H1 (cell line): ENCODE results near the gene ZBTB25. TPM values are rescaled to one million over a fixed set of nuclear protein-coding genes. Genes with fewer than 3 reads are reported as not detected.

Source experiments
- CTCF ChIA-PET: fragments of 300-600 bp; sonication (Branson Sonifier 250); formaldehyde crosslinking; loops from one replicate; lab custom pipeline; 2021; ENCODE audit not compliant: partially characterized antibody; lab: Charles Lee
- POLR2A ChIA-PET: fragments of 300-600 bp; sonication (Branson Sonifier 250); formaldehyde crosslinking; loops from one replicate; lab custom pipeline; 2021; ENCODE audit warnings: inconsistent platforms; ENCODE audit not compliant: partially characterized antibody; lab: Charles Lee
- DNase-seq, 2 experiments: peaks; one replicate each; pipeline versions ENCODE4 v3.0.0 to v3.0.0-alpha.2; 2010 to 2022; ENCODE audit warnings: low spot score in 2 of 2, low read depth in 1 of 2, mixed read lengths in 1 of 2
- FAIRE-seq: peaks from 2 replicates; lab custom pipeline; 2011; peaks lifted over from hg19 to GRCh38; lab: Jason Lieb, UNC
- H2AFZ ChIP-seq: 2 replicates; pipeline ENCODE4 v1.8.1; 2012; ENCODE audit warnings: low read length, inconsistent platforms
- H2AK5ac ChIP-seq: 2 replicates; pipeline ENCODE4 v1.6.1; 2013; ENCODE audit warnings: low read depth, low read length
- H2BK120ac ChIP-seq: replicated peaks from 2 replicates; pipeline ENCODE3; 2013; ENCODE audit warnings: low read depth, low read length, inconsistent platforms
- H2BK12ac ChIP-seq: 2 replicates; pipeline ENCODE4 v1.6.1; 2013; ENCODE audit warnings: low read depth, low read length
- H2BK15ac ChIP-seq: 2 replicates; pipeline ENCODE4 v1.6.1; 2013; ENCODE audit warnings: low read length
- H2BK20ac ChIP-seq: 2 replicates; pipeline ENCODE4 v1.6.1; 2013; ENCODE audit warnings: low read length
- H2BK5ac ChIP-seq: 2 replicates; pipeline ENCODE4 v1.6.1; 2013; ENCODE audit warnings: low read depth, low read length
- H3K14ac ChIP-seq: 2 replicates; pipeline ENCODE4 v1.6.1; 2013; ENCODE audit warnings: inconsistent platforms; ENCODE audit not compliant: insufficient read length
- H3K18ac ChIP-seq: 2 replicates; pipeline ENCODE4 v1.6.1; 2013; ENCODE audit warnings: low read length; ENCODE audit errors: extremely low read depth
- H3K23ac ChIP-seq: 2 replicates; pipeline ENCODE4 v1.6.1; 2013; ENCODE audit warnings: inconsistent platforms; ENCODE audit not compliant: insufficient read length
- H3K23me2 ChIP-seq: 2 replicates; pipeline ENCODE4 v1.6.1; 2013; ENCODE audit warnings: low read depth, low read length
- H3K27ac ChIP-seq: 2 replicates; pipeline ENCODE4 v1.6.1; 2011; ENCODE audit warnings: low read depth, low read length, inconsistent platforms
- H3K27me3 ChIP-seq, 4 experiments: replicated peaks in 1 of 4; 1 replicate in 1 of 4; 2 replicates in 3 of 4; pipeline versions ENCODE4 v1.6.1 to v1.8.1; 2011 to 2013; ENCODE audit warnings: low read length in 3 of 4, mild to moderate bottlenecking in 3 of 4, inconsistent platforms in 2 of 4, mixed read lengths in 2 of 4, moderate library complexity in 1 of 4; ENCODE audit not compliant: control insufficient read depth in 3 of 4, insufficient read depth in 3 of 4; ENCODE audit errors: extremely low read depth in 1 of 4
- H3K36me3 ChIP-seq, 4 experiments: 2 replicates each; pipeline versions ENCODE4 v1.6.1 to v1.8.1; 2011 to 2013; ENCODE audit warnings: mild to moderate bottlenecking in 4 of 4, low read length in 3 of 4, moderate library complexity in 2 of 4, control low read depth in 1 of 4, inconsistent platforms in 1 of 4; ENCODE audit not compliant: insufficient read depth in 4 of 4, control insufficient read depth in 2 of 4
- H3K4ac ChIP-seq: replicated peaks from 2 replicates; pipeline ENCODE3; 2013; ENCODE audit warnings: low read length, low read depth, mixed read lengths, inconsistent platforms; ENCODE audit not compliant: insufficient read length
- H3K4me1 ChIP-seq, 4 experiments: replicated peaks in 1 of 4; 1 replicate in 1 of 4; 2 replicates in 3 of 4; pipeline versions ENCODE4 v1.6.1 to v1.8.1; 2011 to 2013; ENCODE audit warnings: low read length in 3 of 4, inconsistent platforms in 2 of 4, mixed read lengths in 1 of 4; ENCODE audit not compliant: insufficient read depth in 4 of 4, control insufficient read depth in 3 of 4
- H3K4me2 ChIP-seq, 2 experiments: 2 replicates each; pipeline versions ENCODE4 v1.6.1 to v1.8.1; 2011 to 2013; ENCODE audit warnings: low read depth in 2 of 2, low read length in 2 of 2, control low read depth in 1 of 2, inconsistent platforms in 1 of 2, mild to moderate bottlenecking in 1 of 2; ENCODE audit not compliant: insufficient read depth in 1 of 2
- H3K4me3 ChIP-seq, 4 experiments: fragments of 200-600, 300-600 bp in 1 of 4; sonication (generic), shearing (Covaris generic), sonication (Bioruptor Twin) in 1 of 4; 2 replicates each; pipeline versions ENCODE4 v1.5.1 to v1.8.1; 2011 to 2016; ENCODE audit warnings: low read length in 4 of 4, low read depth in 3 of 4, control low read depth in 2 of 4, inconsistent platforms in 2 of 4, mild to moderate bottlenecking in 2 of 4, mixed read lengths in 1 of 4, moderate library complexity in 1 of 4; ENCODE audit not compliant: insufficient read depth in 2 of 4; ENCODE audit errors: extremely low read depth in 1 of 4
- H3K56ac ChIP-seq: replicated peaks from 2 replicates; pipeline ENCODE3; 2013; ENCODE audit warnings: low read depth, mild to moderate bottlenecking, mixed read lengths, low read length, inconsistent platforms; ENCODE audit not compliant: insufficient read length
- H3K79me1 ChIP-seq: 2 replicates; pipeline ENCODE4 v1.6.1; 2013; ENCODE audit warnings: low read depth, low read length, control low read depth
- H3K79me2 ChIP-seq, 2 experiments: 2 replicates each; pipeline versions ENCODE4 v1.6.1 to v1.8.1; 2012 to 2013; ENCODE audit warnings: low read length in 2 of 2, mild to moderate bottlenecking in 2 of 2, inconsistent platforms in 1 of 2; ENCODE audit not compliant: insufficient read depth in 2 of 2, control insufficient read depth in 1 of 2
- H3K9ac ChIP-seq, 4 experiments: replicated peaks in 1 of 4; 1 replicate in 1 of 4; 2 replicates in 3 of 4; pipeline versions ENCODE4 v1.6.1 to v1.8.1; 2011 to 2013; ENCODE audit warnings: low read depth in 3 of 4, low read length in 3 of 4, control low read depth in 2 of 4, mild to moderate bottlenecking in 2 of 4, moderate library complexity in 2 of 4, inconsistent platforms in 1 of 4; ENCODE audit errors: extremely low read depth in 1 of 4
- H3K9me3 ChIP-seq, 2 experiments: 2 replicates each; pipeline versions ENCODE4 v1.6.1 to v1.8.1; 2012 to 2013; ENCODE audit warnings: mild to moderate bottlenecking in 2 of 2, moderate library complexity in 2 of 2, control low read depth in 1 of 2, inconsistent platforms in 1 of 2, low read depth in 1 of 2, low read length in 1 of 2, mixed read lengths in 1 of 2; ENCODE audit not compliant: insufficient read depth in 2 of 2
- H4K20me1 ChIP-seq, 2 experiments: replicated peaks in 1 of 2; 2 replicates each; pipeline versions ENCODE3 to v1.8.1; 2011 to 2013; ENCODE audit warnings: inconsistent platforms in 2 of 2, low read length in 2 of 2, mild to moderate bottlenecking in 1 of 2; ENCODE audit not compliant: insufficient read depth in 2 of 2, control insufficient read depth in 1 of 2
- H4K5ac ChIP-seq: 2 replicates; pipeline ENCODE4 v1.6.1; 2013; ENCODE audit warnings: low read length, low read depth, mixed read lengths, inconsistent platforms; ENCODE audit not compliant: insufficient read length
- H4K8ac ChIP-seq: 2 replicates; pipeline ENCODE4 v1.8.0; 2013; ENCODE audit warnings: mild to moderate bottlenecking, moderate library complexity, low read length, inconsistent platforms; ENCODE audit not compliant: insufficient read depth; ENCODE audit errors: extremely low read depth
- H4K91ac ChIP-seq: replicated peaks from 2 replicates; pipeline ENCODE3; 2013; ENCODE audit warnings: low read length, mixed read lengths, inconsistent platforms; ENCODE audit not compliant: insufficient read length
- HDAC6 ChIP-seq: IDR thresholded peaks from one replicate; pipeline ENCODE4 v1.7.1; 2012; ENCODE audit warnings: low read depth, mild to moderate bottlenecking, inconsistent platforms, low read length, moderate library complexity
- SRF ChIP-seq: IDR thresholded peaks from 2 replicates; pipeline ENCODE4 v1.6.1; 2011; ENCODE audit warnings: mild to moderate bottlenecking, low read depth, low read length, moderate library complexity
- WGBS, 2 experiments: shearing (Covaris generic) in 1 of 2; methylation state at CpG; one replicate each; pipeline versions ENCODE4 v1.1.6 to v1.1.7; 2013 to 2015; ENCODE audit warnings: low lambda C conversion rate in 2 of 2, mixed read lengths in 2 of 2, inconsistent platforms in 1 of 2, low coverage in 1 of 2, missing lambda C conversion rate in 1 of 2; ENCODE audit not compliant: insufficient replicate concordance in 2 of 2, insufficient coverage in 1 of 2, insufficient read length in 1 of 2; ENCODE audit errors: extremely low coverage in 1 of 2, missing lambda C conversion rate in 1 of 2; 5-methylcytosine and 5-hydroxymethylcytosine counted together
- polyA plus RNA-seq, 7 experiments: library from polyadenylated mRNA; depleted of rRNA in 3 of 7; stranded (reverse) in 5 of 7; unstranded in 2 of 7; fragments of >200 nt in 5 of 7; fragments of 200-250 nt in 2 of 7; gene quantifications; 1 replicate in 5 of 7; 2 replicates in 1 of 7; 4 replicates in 1 of 7; pipeline versions ENCODE4 v1.2.1 to v1.2.3, GENCODE V29; 2011 to 2013; ENCODE audit warnings: missing spikeins in 2 of 7, mixed read lengths in 2 of 7
- total RNA-seq: library from RNA; stranded (reverse); fragmentation: NEBNext Ultra II Directional; extraction: Animal tissue kit (Norgen Biotek cat#: 25700); gene quantifications from 2 replicates; pipeline ENCODE4 v1.2.1, GENCODE V29; 2021

The ZBTB25 gene
- total and polyA plus RNA-seq, 2 of the 8 experiments (the other 6 are each of a cell fraction or from before 2014, with no cell fraction given) = 5.4 to 11.4 TPM

GRCh38 chr14:64444984-64445845 lies 58.4 kb downstream of the ZBTB25 start:
- no peak overlapping the region for H3K56ac ChIP-seq
- H3K27me3 ChIP-seq = no peaks in the 10 kb centered on the region
- no peak overlapping the region for H3K4me3 ChIP-seq
- no peak overlapping the region for H3K14ac ChIP-seq
- TF ChIP-seq SRF = 0 out of 2 replicates have a peak, but pooled peaks have one; percentile 45
- TF ChIP-seq HDAC6 = no peak
- no peak overlapping the region for H2BK12ac ChIP-seq
- no peak overlapping the region for H4K91ac ChIP-seq
- H4K20me1 ChIP-seq = peaks cover 0 to 1% of the 10 kb centered on the region in 2 experiments
- no peaks in the 10 kb centered on the region for H3K79me2 ChIP-seq
- H2BK15ac ChIP-seq = no peak overlapping the region
- no peak overlapping the region for H2BK5ac ChIP-seq
- no peaks in the 10 kb centered on the region for H3K79me1 ChIP-seq
- no peak overlapping the region for H2BK20ac ChIP-seq
- no peak overlapping the region for H3K9ac ChIP-seq
- no peaks in the 10 kb centered on the region for H3K9me3 ChIP-seq
- H3K18ac ChIP-seq = no peak overlapping the region
- no peak for DNase-seq
- no peak overlapping the region for H2AFZ ChIP-seq
- H3K4ac ChIP-seq = no peak overlapping the region
- H3K4me2 ChIP-seq = no peak overlapping the region
- CTCF ChIA-PET = interaction anchor here (0.6 to 4.8 kb wide), 4 partner anchors 9 to 570 kb away, joined by 3 to 23 read pairs (median 3); no protein-coding TSS in a partner anchor
- H2BK120ac ChIP-seq = no peak overlapping the region
- H4K5ac ChIP-seq = no peak overlapping the region
- H4K8ac ChIP-seq = no peak overlapping the region
- 85% methylated on average over 7 of the region's 7 CpGs; no CpG with 5 or more reads in 1 of the 2 experiments for WGBS, 2 experiments
- no peak overlapping the region for H3K23ac ChIP-seq
- no peak overlapping the region for H3K27ac ChIP-seq
- FAIRE-seq = no peak
- H2AK5ac ChIP-seq = no peak overlapping the region
- no peaks in the 10 kb centered on the region; the same call in 1 of the 2 replicates for H3K23me2 ChIP-seq
- H3K36me3 ChIP-seq = peaks cover 39 to 87% (median 75%) of the 10 kb centered on the region in 4 experiments
- H3K4me1 ChIP-seq = no peaks in the 10 kb centered on the region
- POLR2A ChIA-PET = interaction anchor here (0.7 to 1.7 kb wide), 7 partner anchors 8 to 58 kb away, joined by 3 to 7 read pairs (median 4); no protein-coding TSS in a partner anchor
